PFSK-1 (cell line): ENCODE results near the gene WDR7.

ENCODE experiments used
- FOXP2 ChIP-seq: optimal IDR thresholded peaks from 2 replicates; pipeline ENCODE3; 2011; ENCODE audit warnings: borderline replicate concordance, control low read depth, inconsistent platforms; ENCODE audit not compliant: insufficient read depth; ENCODE audit errors: extremely low read length, extremely low read depth
- POLR2AphosphoS5 ChIP-seq: IDR thresholded peaks from 2 replicates; pipeline ENCODE4 v1.6.1; 2012; ENCODE audit warnings: low read depth, mild to moderate bottlenecking, control low read depth, low read length, moderate library complexity
- SIN3A ChIP-seq: IDR thresholded peaks from 2 replicates; pipeline ENCODE4 v1.6.1; 2012; ENCODE audit warnings: mild to moderate bottlenecking, low read length, moderate library complexity, borderline replicate concordance; ENCODE audit not compliant: insufficient read depth
- TAF1 ChIP-seq: IDR thresholded peaks from 2 replicates; pipeline ENCODE4 v1.6.1; 2012; ENCODE audit warnings: low read length, control low read depth, borderline replicate concordance; ENCODE audit not compliant: insufficient read depth
- TF ChIP-seq, protein P1 (sequence below), 2 experiments: IDR thresholded peaks; 2 replicates each; pipeline versions ENCODE4 v1.6.1 to v1.8.0; 2011 to 2012; ENCODE audit warnings: low read depth in 2 of 2, low read length in 2 of 2, control low read depth in 1 of 2, inconsistent platforms in 1 of 2, mild to moderate bottlenecking in 1 of 2, moderate library complexity in 1 of 2; ENCODE audit not compliant: insufficient read depth in 1 of 2

The WDR7 gene

GRCh38 chr18:56658261-56658660 is 7.1 kb downstream of the WDR7 start:
- TF ChIP-seq POLR2AphosphoS5 = no peak
- no peak for TF ChIP-seq TAF1
- no peak for TF ChIP-seq SIN3A
- TF ChIP-seq, protein P1, sequence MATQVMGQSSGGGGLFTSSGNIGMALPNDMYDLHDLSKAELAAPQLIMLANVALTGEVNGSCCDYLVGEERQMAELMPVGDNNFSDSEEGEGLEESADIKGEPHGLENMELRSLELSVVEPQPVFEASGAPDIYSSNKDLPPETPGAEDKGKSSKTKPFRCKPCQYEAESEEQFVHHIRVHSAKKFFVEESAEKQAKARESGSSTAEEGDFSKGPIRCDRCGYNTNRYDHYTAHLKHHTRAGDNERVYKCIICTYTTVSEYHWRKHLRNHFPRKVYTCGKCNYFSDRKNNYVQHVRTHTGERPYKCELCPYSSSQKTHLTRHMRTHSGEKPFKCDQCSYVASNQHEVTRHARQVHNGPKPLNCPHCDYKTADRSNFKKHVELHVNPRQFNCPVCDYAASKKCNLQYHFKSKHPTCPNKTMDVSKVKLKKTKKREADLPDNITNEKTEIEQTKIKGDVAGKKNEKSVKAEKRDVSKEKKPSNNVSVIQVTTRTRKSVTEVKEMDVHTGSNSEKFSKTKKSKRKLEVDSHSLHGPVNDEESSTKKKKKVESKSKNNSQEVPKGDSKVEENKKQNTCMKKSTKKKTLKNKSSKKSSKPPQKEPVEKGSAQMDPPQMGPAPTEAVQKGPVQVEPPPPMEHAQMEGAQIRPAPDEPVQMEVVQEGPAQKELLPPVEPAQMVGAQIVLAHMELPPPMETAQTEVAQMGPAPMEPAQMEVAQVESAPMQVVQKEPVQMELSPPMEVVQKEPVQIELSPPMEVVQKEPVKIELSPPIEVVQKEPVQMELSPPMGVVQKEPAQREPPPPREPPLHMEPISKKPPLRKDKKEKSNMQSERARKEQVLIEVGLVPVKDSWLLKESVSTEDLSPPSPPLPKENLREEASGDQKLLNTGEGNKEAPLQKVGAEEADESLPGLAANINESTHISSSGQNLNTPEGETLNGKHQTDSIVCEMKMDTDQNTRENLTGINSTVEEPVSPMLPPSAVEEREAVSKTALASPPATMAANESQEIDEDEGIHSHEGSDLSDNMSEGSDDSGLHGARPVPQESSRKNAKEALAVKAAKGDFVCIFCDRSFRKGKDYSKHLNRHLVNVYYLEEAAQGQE (IDR thresholded peaks at IDR 0.05; ENCODE audit: insufficient read depth in 1 of 2, low read depth in 2 of 2, low read length in 2 of 2) = no peak
- no peak for TF ChIP-seq FOXP2

DNA sequence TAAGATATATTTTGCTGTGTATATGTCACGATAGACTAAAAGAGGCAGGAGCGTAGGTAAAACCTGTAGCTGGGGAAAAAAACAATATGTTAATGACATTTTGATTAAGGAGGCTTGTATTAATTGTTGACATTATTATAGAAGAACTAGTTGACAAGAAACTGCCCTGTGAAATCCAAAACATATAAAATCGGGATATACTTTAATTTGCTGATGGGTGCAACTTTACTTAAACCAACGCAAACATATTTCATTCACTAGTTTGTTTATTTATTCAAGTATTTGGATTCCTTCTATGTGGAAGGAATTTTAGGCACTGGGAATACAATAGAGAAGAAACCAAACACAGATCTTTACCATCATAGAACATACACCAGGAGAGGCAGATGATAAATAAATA is 8.0 kb downstream of the WDR7 start:
- TF ChIP-seq, protein P1 (IDR thresholded peaks at IDR 0.05; ENCODE audit: insufficient read depth in 1 of 2, low read depth in 2 of 2, low read length in 2 of 2) = no peak
- TF ChIP-seq SIN3A (no peak), FOXP2 (no peak), TAF1 (no peak), POLR2AphosphoS5 (no peak)

- TF ChIP-seq TAF1 = no peak
- TF ChIP-seq FOXP2 = no peak
- TF ChIP-seq, protein P1 (IDR thresholded peaks at IDR 0.05; ENCODE audit: insufficient read depth in 1 of 2, low read depth in 2 of 2, low read length in 2 of 2) = no peak
- TF ChIP-seq SIN3A = no peak
- no peak for TF ChIP-seq POLR2AphosphoS5
Measured at GRCh38 chr18:56660655-56661054, 9.5 kb downstream of the WDR7 start.

DNA sequence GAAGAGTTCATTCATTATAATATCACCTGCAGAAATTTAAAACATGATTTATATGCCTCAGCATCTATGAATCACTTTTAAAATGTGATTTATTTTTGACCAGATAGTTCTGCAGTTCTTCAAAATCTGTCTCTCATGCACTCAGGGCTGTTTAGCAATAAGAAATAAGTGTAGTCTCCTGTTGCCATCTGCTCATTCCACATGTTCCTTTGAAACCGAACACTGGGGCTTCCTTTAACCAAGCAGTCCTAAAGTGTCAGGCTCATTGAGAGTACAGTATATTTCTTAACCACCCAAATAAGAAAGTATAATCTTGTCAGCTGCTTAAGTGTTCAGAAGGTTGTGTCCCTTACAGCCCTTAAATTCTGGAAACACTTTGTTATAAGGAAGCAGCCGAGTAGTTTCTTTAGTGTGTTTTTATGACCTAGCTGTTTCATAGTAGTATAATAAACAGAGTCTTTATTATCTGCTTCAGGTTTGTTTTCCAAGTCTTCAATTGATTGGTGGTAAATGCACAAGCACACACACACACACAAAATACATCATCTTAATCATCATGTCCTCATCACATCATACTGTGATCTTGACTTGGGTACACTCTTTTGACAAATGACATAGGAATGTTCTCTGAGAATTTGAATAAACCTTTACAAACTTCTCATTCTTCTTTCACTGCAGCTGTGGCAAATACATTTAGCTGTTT is 10.4 kb downstream of the WDR7 start:
- TF ChIP-seq, protein P1 (IDR thresholded peaks at IDR 0.05; ENCODE audit: insufficient read depth in 1 of 2, low read depth in 2 of 2, low read length in 2 of 2) = no peak
- TF ChIP-seq POLR2AphosphoS5 (no peak), TAF1 (no peak), FOXP2 (no peak), SIN3A (no peak)

- TF ChIP-seq SIN3A = no peak
- TF ChIP-seq TAF1 = no peak
- TF ChIP-seq FOXP2 = no peak
- TF ChIP-seq, protein P1 (IDR thresholded peaks at IDR 0.05; ENCODE audit: insufficient read depth in 1 of 2, low read depth in 2 of 2, low read length in 2 of 2) = no peak
- no peak for TF ChIP-seq POLR2AphosphoS5
Measured at GRCh38 chr18:56662063-56662408, 10.9 kb downstream of the WDR7 start.
